PC-3 (cell line): ENCODE measurements around the gene KRT15.

Experiments
- CTCF ChIP-seq: fragments of 300-600 bp; sonication (generic); conservative IDR thresholded peaks from 2 replicates; pipeline ENCODE4 v1.5.1; 2017; ENCODE audit warnings: antibody characterized with exemption, low read depth, mild to moderate bottlenecking, low read length
- EZH2 ChIP-seq: fragments of 300-600 bp; sonication (generic); IDR thresholded peaks from one replicate; pipeline ENCODE4 v1.6.1; 2017; ENCODE audit warnings: antibody characterized with exemption, mild to moderate bottlenecking, low read length; ENCODE audit not compliant: unreplicated experiment
- EZH2phosphoT487 ChIP-seq: fragments of 300-600 bp; sonication (generic); IDR thresholded peaks from 2 replicates; pipeline ENCODE4 v1.6.1; 2018; ENCODE audit warnings: mild to moderate bottlenecking, antibody characterized with exemption, low read length, borderline replicate concordance

DNA sequence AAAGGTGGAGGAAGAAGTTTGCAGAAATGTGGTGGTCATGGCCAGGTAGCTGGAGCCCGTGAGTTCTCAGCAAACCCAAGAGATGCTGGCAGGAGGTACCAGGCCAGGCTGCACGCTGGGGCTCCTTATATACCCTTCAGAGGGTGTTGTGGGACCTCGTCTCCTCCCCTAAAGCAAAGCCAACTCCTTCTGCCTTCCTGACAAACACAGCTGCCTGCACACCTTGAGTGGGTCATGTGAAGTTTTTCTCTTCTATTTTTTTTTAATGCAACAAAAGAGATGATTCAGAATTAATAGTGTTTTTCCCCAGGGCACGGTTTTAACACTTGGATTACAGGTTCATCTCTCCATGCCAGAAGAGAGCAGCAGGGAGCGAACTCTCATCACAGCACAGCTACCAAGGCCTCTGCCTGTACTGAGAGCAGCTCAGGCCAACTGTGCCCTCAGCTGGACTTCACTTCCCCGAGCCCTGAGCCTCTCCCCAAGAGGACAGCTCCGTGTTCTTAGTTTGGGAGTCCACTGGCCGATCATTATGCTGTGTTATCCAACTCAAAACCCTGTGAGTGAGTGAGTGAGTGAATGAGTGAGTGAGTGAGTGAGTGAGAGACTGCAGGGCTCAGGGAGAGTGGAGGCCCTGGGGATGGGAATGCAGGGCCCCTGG lies at the start of gene KRT15:
- TF ChIP-seq CTCF = peak; percentile 36; the same call in 1 of the 2 replicates
- TF ChIP-seq EZH2 = no peak
- no peak for TF ChIP-seq EZH2phosphoT487
